Osteoblast (primary cell): ENCODE measurements around the gene PARD3. TPM values are rescaled to one million over a fixed set of nuclear protein-coding genes. Genes with fewer than 3 reads are reported as not detected.
A peak's percentile ranks its signal among the peaks of the same experiment; 100 is the strongest.

Experiments
- DNase-seq: peaks from one replicate; pipeline ENCODE4 v3.0.0; 2011; ENCODE audit warnings: low spot score, mixed read lengths; ENCODE audit not compliant: insufficient read length; ENCODE audit errors: missing footprints
- H2AFZ ChIP-seq: 2 replicates; pipeline ENCODE4 v1.6.0; 2011; ENCODE audit warnings: mild to moderate bottlenecking, low read length
- H3K27ac ChIP-seq: 2 replicates; pipeline ENCODE4 v1.5.1; 2011; ENCODE audit warnings: mild to moderate bottlenecking, low read depth, low read length, moderate library complexity
- H3K27me3 ChIP-seq: 2 replicates; pipeline ENCODE4 v1.6.0; 2012; ENCODE audit warnings: mild to moderate bottlenecking, control low read depth, inconsistent platforms, low read length, moderate library complexity; ENCODE audit not compliant: insufficient read depth
- H3K36me3 ChIP-seq: 2 replicates; pipeline ENCODE4 v1.5.1; 2011; ENCODE audit warnings: mild to moderate bottlenecking, low read length, control low read depth, moderate library complexity; ENCODE audit not compliant: insufficient read depth
- H3K4me1 ChIP-seq: 2 replicates; pipeline ENCODE4 v1.5.1; 2011; ENCODE audit warnings: mild to moderate bottlenecking, low read length, control low read depth, moderate library complexity; ENCODE audit not compliant: insufficient read depth
- H3K4me2 ChIP-seq: 2 replicates; pipeline ENCODE4 v1.6.0; 2011; ENCODE audit warnings: mild to moderate bottlenecking, low read length; ENCODE audit not compliant: insufficient read depth
- H3K4me3 ChIP-seq: fragments of 200-600 bp; sonication (generic); 3 replicates; pipeline ENCODE4 v1.5.1; 2012; ENCODE audit warnings: mild to moderate bottlenecking, low read length, inconsistent platforms; ENCODE audit not compliant: insufficient read depth
- H3K79me2 ChIP-seq: 2 replicates; pipeline ENCODE4 v1.6.0; 2012; ENCODE audit warnings: mild to moderate bottlenecking, low read length, control low read depth, inconsistent platforms; ENCODE audit not compliant: insufficient read depth
- H3K9me3 ChIP-seq: 2 replicates; pipeline ENCODE4 v1.5.1; 2011; ENCODE audit warnings: low read depth, low read length, control low read depth
- H4K20me1 ChIP-seq: 2 replicates; pipeline ENCODE4 v1.6.0; 2012; ENCODE audit warnings: mild to moderate bottlenecking, low read length, control low read depth; ENCODE audit not compliant: insufficient read depth
- total RNA-seq: library from RNA; depleted of rRNA; stranded (reverse); fragments of >200 nt; gene quantifications from 2 replicates; pipeline ENCODE4 v1.2.3, GENCODE V29; 2012
- TF ChIP-seq, protein P1 (sequence below): IDR thresholded peaks from 2 replicates; pipeline ENCODE4 v1.5.1; 2011; ENCODE audit warnings: mild to moderate bottlenecking, low read depth, low read length, moderate library complexity; ENCODE audit errors: extremely low read depth

The PARD3 gene
- total RNA-seq, 1 donor, result 71.7 TPM

DNA sequence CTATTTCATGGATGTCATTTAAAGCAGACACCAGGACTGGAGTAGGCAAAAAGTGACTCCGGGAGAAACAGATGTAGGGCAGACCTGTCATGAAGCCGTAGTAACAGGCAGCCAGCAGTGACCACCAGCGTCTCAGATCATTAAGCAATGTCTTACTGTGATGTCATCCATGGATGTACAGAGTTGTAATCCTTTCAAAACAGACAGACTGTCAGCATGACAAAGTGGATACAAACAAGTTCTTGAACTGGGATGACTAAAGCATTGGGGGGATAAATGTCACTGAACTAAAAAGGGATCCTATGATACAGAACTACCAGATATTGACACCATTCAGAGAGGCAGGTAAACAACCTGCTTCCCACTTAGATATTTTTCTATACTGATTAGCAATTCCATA lies 675.5 kb downstream of the PARD3 start:
- no peak overlapping the region for H3K27ac ChIP-seq
- H3K36me3 ChIP-seq, result no peaks in the 10 kb centered on the region
- no peaks in the 10 kb centered on the region for H3K9me3 ChIP-seq
- no peak overlapping the region for H2AFZ ChIP-seq
- H4K20me1 ChIP-seq, result no peaks in the 10 kb centered on the region
- TF ChIP-seq, protein P1, sequence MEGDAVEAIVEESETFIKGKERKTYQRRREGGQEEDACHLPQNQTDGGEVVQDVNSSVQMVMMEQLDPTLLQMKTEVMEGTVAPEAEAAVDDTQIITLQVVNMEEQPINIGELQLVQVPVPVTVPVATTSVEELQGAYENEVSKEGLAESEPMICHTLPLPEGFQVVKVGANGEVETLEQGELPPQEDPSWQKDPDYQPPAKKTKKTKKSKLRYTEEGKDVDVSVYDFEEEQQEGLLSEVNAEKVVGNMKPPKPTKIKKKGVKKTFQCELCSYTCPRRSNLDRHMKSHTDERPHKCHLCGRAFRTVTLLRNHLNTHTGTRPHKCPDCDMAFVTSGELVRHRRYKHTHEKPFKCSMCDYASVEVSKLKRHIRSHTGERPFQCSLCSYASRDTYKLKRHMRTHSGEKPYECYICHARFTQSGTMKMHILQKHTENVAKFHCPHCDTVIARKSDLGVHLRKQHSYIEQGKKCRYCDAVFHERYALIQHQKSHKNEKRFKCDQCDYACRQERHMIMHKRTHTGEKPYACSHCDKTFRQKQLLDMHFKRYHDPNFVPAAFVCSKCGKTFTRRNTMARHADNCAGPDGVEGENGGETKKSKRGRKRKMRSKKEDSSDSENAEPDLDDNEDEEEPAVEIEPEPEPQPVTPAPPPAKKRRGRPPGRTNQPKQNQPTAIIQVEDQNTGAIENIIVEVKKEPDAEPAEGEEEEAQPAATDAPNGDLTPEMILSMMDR, result no peak
- no peaks in the 10 kb centered on the region for H3K27me3 ChIP-seq
- no peak overlapping the region for H3K4me2 ChIP-seq
- H3K4me1 ChIP-seq, result peaks cover 5% of the 10 kb centered on the region
- peak; percentile 11 for DNase-seq
- H3K4me3 ChIP-seq, result no peak overlapping the region
- no peaks in the 10 kb centered on the region for H3K79me2 ChIP-seq

DNA sequence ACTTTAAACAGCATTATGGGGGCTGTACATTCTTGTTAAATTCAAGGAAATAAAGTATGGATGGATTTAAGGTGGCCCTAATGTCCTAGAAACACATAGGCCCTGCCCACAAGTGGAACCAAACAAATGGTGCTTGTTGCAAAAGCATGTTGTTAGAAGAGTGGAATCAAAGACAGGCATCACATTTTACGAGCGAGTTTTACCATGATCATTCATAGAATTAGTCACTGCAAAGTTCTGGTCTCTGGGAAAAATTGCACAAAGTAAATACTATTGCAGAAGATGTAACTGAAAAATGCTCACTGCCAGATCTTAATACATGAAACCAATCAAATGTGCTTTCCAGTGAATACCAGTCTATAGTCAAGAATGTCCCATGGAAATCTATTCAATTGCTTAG lies 677.1 kb downstream of the PARD3 start:
- no peak for DNase-seq
- H3K36me3 ChIP-seq, result no peaks in the 10 kb centered on the region

DNA sequence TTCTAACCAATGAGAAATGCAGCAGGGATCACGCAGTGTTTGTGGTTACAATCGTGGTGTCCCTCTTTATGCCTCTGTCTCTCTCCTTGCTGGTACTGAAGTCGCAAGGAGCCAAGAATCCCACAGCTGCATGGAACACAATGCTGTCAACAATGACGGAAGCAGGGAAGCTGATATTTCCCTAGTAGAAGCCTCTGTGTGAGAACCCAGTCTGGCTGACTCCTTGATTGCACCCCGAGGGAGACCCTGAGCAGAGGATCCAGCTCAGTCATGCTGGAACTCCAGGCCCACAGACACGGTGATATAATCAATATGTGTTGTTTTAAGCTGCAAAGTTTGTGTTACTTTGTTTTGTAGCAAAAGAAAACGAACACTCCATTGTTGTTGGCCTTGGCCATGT lies 677.9 kb downstream of the PARD3 start:
- Histone ChIP-seq H3K4me2 (no peak overlapping the region), H3K27me3 (no peaks in the 10 kb centered on the region), H3K36me3 (no peaks in the 10 kb centered on the region), H4K20me1 (no peaks in the 10 kb centered on the region), H2AFZ (no peak overlapping the region), H3K79me2 (no peaks in the 10 kb centered on the region), H3K9me3 (no peaks in the 10 kb centered on the region), H3K4me3 (no peak overlapping the region), H3K27ac (no peak overlapping the region), H3K4me1 (peaks cover 5% of the 10 kb centered on the region)
- DNase-seq, result no peak
- TF ChIP-seq, protein P1, result no peak

More for the DNA sequence above, 677.1 kb downstream of the PARD3 start:
- Histone ChIP-seq H3K4me1 (peaks cover 5% of the 10 kb centered on the region), H3K27ac (no peak overlapping the region), H4K20me1 (no peaks in the 10 kb centered on the region), H2AFZ (no peak overlapping the region), H3K27me3 (no peaks in the 10 kb centered on the region), H3K79me2 (no peaks in the 10 kb centered on the region), H3K4me2 (no peak overlapping the region), H3K9me3 (no peaks in the 10 kb centered on the region), H3K4me3 (no peak overlapping the region)
- TF ChIP-seq, protein P1, result no peak

DNA sequence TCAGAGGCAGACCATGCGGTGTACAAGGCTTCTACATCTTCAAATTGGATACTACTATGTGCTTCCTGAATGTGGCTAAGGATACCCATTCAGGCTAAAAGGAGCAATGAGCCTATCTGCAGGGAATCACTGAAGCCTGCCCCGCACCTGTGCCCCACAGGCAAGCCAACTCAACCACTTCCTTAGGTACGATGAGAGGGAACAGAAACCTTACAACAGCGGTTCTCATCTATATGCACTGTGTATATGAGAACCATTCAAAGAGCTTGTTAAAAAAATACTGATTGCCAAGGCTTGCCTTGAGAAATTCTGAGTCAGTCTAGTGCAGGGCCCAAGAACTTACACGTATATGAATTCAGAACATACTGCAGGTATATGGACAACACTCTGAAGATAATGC lies 679.6 kb downstream of the PARD3 start:
- TF ChIP-seq, protein P1, result no peak

More for the DNA sequence above, 679.6 kb downstream of the PARD3 start:
- Histone ChIP-seq H3K4me1 (peaks cover 5% of the 10 kb centered on the region), H2AFZ (no peak overlapping the region), H3K79me2 (no peaks in the 10 kb centered on the region), H3K4me3 (no peak overlapping the region), H4K20me1 (no peaks in the 10 kb centered on the region), H3K27me3 (no peaks in the 10 kb centered on the region), H3K4me2 (no peak overlapping the region), H3K36me3 (no peaks in the 10 kb centered on the region), H3K27ac (no peak overlapping the region), H3K9me3 (no peaks in the 10 kb centered on the region)
- no peak for DNase-seq
